Suprapubic skin (tissue), 3 donors: ENCODE results near the gene PLXNB2.

Experiments
- CTCF ChIP-seq, 2 donors: fragments of 200-600 bp in 1 of 2; fragments of 450-650 bp in 1 of 2; sonication (generic) in 1 of 2; IDR thresholded peaks; one replicate each; pipeline ENCODE4 v1.5.1; 2016 to 2019; ENCODE audit warnings: antibody characterized with exemption in 2 of 2, mild to moderate bottlenecking in 1 of 2, moderate library complexity in 1 of 2
- POLR2A ChIP-seq, 2 donors: fragments of 450-650 bp; IDR thresholded peaks; one replicate each; pipeline ENCODE4 v1.6.1; 2017; ENCODE audit warnings: antibody characterized with exemption in 2 of 2, mild to moderate bottlenecking in 2 of 2, moderate library complexity in 2 of 2

DNA sequence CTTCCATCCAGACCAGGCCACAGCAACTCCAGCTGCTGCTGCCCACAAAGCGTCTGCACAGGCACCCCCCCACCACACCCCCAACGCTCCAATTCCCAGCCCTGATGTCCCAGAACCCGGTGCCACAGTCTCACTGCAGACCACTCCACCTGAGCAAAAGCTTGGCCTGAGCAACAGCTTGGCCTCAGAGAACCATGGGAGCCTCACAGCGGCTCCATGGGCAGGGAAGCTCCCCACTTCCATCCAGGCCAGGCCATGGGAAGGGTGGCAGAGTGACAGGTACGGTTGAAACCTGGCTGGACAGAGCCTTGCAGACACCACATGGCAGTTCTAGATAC lies 13.2 kb downstream of the PLXNB2 start:
- TF ChIP-seq CTCF (IDR thresholded peaks at IDR 0.05) (no peak), POLR2A (IDR thresholded peaks at IDR 0.05) (no peak)
